HG03378 (cell line): ENCODE measurements around the gene ARHGAP40.

ENCODE experiments used
- ATAC-seq: cut with Tn5 transposase; IDR thresholded peaks from one replicate; pipeline ENCODE4 v1.9.1; 2021; ENCODE audit warnings: mild to moderate bottlenecking, moderate library complexity; ENCODE audit not compliant: unreplicated experiment

ARHGAP40 gene

DNA sequence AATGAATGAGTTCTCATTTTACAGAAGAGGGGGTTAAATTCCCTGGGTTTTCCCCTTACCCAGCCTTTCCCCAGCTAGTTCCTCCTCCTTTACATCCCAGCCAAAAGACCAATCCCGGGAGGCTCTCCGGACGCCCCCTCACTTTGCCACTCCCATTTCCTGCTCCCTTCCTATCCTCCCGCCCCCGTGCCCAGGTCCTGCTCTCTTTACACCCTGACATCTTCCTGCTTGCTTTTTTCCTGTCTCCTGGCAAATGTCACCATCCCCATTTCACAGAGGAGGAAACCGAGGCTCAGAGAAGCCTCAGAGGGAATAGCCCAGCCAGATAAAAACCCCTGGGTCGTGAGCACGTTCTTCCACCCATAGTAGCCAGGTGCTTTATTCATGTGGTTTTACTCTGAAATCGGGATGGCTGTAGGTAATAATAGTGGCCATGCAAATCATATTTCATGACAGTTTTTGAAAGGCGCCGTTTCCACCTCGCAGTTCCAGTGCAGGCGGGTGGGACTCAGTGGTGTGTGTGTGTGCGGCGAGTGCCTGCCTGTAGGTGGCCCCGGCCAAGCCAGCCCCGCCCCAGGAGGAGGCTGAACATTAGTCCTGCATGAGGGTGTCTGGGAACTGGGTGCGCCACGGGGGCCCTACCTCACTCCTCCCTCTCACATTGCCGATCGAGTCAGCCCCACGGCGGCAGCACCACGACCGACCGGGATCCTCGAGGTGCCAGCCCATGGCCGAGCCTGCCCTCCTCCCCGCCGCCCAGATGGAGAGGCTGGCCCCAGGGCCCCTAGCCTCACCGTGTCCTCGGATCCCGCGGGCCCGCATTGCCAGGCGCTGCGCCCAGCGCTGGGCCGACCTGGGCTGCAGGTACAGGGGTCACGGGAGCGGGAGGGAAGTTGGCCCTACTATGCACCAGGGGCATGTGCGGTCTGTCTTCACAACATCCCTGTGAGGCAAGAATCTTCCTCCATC is at the start of gene ARHGAP40:
Gene ARHGAP40, plus strand, starts transcription at position 594 of the 969 bp plus-strand sequence.
- ATAC-seq: no peak

DNA sequence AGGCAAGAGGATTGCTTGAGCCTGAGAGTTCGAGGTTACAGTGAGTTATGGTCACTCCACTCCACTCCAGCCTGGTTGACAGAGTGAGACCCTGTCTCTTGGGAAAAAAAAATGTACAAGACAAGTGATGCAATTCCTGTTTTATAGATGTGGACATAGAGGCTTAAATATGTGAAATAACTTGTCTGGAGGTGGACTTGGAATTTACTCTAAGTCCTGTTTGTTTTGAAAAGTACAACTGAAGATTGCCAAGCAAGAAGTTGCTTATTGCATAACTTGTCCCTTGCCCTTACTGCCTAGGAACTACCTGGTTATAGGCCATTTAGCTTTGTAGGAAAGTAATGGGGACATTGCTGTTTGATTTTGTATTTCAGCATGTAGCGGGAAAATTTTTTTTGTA is 46.6 kb upstream of the ARHGAP40 start:
- ATAC-seq: no peak

GRCh38 chr20:38555395-38555794 is 46.2 kb upstream of the ARHGAP40 start:
- ATAC-seq: no peak

GRCh38 chr20:38557174-38557573 is 44.4 kb upstream of the ARHGAP40 start:
- ATAC-seq: no peak

DNA sequence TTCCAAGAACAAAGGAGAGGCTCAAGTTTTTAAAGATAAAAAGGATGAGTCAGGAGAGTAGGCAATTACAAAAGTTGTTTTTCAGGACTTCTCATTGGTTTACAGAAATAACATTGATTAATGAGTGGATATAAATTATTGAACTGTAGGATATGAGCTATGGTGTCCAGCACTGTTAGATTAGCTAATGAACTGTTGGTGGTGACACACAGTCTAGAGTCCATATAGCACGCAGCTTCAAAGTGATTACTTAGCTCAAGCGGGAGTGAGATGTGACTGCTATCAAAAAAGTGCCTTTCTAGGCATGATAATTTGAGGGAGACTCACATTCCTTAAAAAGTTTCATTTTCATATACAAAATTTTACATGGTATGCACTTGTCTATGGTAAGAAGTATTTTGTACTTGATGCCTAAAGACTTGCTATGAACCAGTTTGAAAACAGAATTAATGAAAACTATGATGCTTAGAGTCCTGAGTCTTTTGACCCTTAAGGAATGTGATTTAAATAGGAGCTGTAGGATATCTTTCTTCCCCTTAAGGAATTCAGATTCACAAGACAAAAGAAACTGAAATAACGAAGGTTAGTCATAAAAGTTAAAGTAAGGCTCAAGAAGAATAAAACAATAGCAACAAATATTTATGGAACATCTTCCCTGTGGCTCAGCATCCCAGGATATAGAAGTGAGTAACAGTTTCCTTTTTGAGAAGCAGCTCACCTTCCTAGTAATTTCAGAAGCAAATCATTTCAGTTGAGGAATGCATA is 42.8 kb upstream of the ARHGAP40 start:
- ATAC-seq: no peak

DNA sequence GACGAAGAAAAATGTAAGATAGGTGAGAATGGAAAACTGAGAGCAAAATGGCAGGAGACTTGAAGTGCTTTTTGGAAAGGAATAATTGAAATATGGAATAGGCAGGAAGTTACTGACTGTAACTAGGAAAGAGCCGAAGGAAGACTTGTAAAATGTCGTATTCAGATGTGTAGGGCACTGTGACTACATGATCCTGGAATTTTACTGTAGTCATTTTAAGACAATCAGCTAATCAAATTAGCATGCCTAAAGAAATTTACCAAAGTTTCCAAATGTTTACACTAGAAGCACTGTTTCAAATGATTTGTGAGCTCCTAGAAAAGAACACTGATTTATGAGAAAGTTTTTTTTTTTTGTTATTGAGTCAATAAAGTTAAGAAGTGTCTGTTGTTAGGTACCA is 41.8 kb upstream of the ARHGAP40 start:
- ATAC-seq: no peak

DNA sequence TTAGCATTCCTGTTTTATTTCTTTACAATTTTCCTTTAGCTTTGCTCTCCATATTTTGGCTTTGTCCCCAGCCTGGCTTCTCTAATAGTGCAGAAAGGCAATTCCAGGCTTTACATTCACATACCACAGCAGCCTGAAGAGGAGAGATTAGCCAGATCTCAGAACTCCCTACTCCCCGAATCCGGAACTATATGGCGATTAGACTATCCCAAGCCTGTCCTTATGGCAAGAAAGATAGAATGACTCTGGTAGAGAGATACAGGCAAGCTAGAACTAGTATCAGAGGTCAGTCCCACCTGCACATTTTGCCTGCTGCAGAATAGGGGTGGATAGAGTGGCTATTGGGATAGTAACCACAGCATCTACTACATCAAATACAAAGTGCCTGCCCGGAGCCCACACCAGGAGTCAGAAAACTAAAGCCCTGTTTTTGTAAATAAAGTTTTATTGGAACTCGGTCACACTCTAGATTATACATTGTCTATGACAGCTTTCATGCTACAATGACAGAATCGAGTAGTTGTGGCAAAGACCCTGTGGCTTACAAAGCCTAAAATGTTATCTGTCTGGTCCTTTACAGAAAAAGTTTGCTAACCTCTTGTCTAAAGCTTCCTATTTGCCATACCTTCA is 37.7 kb upstream of the ARHGAP40 start:
- ATAC-seq: no peak

DNA sequence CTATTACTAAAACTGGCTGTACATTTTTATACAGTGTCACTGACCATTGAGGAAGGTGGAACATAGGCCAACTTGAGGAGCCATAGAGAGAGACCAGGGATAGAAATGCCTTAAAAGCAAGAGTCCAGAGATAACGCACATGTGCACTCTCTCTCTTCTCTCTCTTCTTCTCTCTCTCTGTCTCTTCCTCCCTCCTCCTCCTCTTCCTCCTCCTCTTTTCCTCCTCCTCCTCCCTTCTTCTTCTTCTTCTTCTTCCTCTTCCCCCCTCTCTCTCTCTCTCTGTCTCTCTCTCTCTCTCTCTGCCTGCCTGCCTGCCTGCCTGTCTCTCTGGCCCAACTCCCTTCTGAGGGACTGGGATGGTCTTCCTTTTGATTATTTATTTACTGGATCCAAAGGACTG is 36.9 kb upstream of the ARHGAP40 start:
- ATAC-seq: no peak

- no peak for ATAC-seq
Observed at GRCh38 chr20:38566036-38566598, 35.5 kb upstream of the ARHGAP40 start.

DNA sequence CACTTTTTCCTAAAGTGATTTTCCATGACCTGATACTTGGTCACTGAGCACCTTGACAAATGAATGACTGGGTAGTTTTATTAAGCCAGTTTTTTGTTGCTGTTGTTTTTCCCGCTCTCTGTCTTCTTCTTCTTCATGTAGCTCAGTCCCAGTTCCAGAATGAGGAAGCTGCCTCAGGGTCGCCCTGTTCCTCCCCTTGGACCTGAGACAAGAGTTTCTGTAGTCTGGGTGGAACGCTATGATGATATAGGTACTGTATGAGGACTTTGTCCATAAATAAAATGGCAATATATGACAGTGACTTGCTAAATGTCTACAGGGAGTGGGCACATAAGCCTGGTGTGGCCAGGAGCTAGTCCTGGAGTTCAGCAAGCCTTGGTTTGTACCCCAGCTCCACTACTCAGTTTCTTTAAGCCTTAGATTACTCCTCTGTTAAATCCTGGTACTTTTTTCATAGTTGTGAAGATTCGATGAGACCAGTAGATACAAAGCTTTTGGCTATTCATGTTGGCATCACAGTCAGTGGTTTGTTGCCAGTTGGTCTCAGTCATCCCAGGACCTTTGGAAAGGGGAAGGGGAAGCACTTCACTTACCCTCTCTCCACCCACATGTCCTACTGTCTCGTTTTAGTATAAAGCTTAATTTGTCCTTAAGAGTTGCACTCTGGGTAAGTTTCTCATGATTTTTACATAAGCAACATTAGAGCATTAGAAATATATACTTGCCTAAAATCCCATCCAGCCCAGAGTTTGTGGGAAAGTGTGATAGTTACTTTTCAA is 31.7 kb upstream of the ARHGAP40 start:
- no peak for ATAC-seq

GRCh38 chr20:38573413-38573812 is 28.2 kb upstream of the ARHGAP40 start:
- ATAC-seq: no peak

DNA sequence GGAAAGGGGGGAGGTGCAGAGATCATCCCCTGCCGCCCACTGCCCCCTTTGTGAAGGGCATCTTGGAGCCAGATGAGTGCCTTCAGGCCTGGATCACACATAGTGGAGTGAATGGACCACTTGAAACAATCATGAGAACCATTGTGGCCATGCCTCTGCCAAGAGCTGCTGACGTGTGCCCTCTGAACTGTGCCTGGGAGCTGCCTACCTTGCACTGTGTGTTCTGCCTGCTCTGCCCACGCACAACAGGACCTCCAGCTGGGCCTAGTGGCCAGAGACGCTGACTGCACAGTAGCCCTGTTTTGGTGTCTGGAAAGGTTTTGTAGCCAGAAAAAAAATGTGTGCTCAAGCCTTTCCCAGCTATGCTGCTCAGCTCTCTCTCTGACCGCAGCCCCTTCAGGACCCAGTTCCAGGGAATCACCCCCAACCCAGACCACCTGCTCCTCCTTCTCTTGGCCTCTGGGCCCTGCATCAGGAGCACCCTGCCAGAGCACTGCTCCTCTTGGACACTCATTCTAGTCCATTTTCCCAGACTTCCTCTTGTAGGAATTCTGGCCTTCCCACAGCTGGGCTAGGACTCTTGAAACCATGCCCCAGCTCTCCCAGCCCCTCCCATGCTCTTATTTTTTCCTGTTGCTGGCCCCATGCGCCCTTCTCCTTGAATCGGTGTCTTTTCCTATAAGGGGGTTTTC is 22.2 kb upstream of the ARHGAP40 start:
- no peak for ATAC-seq

GRCh38 chr20:38579921-38580320 is 21.7 kb upstream of the ARHGAP40 start:
- no peak for ATAC-seq

GRCh38 chr20:38581013-38581412 is 20.6 kb upstream of the ARHGAP40 start, which contains the start of gene ADIG:
ADIG (plus strand) TSS chr20:38581197; CDS start chr20:38581251, 54 bp downstream.
- ATAC-seq: no peak

DNA sequence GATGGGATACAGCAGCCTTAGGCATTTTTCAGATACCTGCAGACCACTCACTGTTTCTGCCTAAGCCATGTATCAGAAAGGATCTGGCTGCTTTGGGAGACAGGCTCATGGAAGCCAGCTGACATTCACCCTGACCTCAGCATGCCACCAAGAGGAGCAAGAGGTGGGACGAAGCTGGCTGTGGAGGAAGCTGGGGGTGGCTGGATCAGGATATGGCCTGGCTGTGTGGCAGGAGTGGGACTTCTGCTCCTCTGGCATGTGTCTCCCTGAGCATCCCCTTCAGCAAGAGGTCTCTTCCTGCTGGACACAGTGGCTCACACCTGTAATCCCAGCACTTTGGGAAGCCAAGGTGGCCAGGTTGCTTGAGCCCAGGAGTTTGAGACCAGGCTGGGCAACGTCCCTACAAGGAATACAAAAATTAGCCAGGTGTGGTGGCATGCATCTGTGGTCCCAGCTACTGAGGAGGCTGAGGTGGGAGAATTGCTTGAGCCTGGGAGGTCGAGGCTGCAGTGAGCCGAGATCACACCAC is 19.7 kb upstream of the ARHGAP40 start:
- ATAC-seq: no peak

DNA sequence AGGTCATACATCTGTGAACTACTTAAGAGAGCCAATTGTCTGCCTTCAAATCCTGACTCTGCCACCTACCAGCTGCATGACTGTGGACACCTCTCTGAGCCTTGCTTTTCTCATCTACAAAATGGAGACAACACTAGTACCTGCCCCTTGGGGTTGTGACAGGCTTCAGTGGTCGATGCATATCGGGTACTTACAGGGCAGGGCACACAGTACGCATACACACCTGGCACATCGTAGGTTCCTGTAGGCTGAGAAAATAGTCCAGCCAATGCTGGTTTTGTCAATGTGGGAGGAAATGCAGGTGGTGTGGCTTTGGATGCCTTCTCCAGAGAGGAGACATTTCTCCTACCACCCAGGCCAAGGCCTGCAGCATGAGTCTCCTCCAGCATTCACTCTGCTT is 18.3 kb upstream of the ARHGAP40 start:
- no peak for ATAC-seq

- no peak for ATAC-seq
Observed at GRCh38 chr20:38584099-38584763, 17.4 kb upstream of the ARHGAP40 start.

DNA sequence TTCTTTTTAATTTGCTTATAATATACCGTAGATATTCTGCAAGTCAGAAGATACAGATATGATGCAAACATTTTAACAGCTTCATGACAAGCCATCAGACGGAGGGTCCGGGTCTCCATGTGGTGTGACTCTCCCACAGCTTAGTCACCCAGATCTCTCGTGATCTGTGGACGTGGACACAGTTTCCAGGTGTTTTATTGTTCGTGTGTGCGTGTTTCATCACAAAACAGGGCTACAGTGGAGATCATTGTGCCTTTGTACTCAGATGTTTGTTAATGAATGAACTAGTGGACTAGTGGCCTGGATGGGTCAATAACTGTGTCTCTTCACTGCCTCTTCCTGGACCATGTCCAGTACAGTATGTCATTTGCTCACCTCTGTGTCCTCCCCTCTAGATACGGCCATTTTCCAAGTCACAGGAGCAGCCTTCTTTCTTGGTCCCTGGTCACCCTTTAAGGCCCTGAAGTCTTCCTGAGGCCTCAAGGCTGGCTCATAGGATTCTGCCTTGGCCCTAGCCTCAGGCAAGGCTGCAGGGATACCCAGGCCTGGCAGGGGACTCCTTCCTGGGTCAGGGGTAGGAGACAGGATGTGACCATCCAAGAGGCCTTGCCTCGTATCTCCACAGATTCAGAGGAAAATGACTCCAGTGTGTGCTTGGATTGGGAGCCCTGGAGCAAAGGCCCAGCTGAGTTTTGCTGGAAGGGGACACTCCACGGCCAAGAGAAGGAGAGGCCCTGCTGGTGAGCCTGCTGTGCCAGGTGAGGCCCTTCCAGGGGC is 16.0 kb upstream of the ARHGAP40 start:
- no peak for ATAC-seq
